CD4-positive, alpha-beta T cell treated with Interleukin-15 for 4 hours (primary cell): ENCODE results near the gene NCOA6.
A peak's percentile ranks its signal among the peaks of the same experiment; 100 is the strongest.

Experiments
- DNase-seq: peaks from one replicate; pipeline ENCODE4 v3.0.0-alpha.2; 2020; ENCODE audit warnings: low spot score

Gene NCOA6

DNA sequence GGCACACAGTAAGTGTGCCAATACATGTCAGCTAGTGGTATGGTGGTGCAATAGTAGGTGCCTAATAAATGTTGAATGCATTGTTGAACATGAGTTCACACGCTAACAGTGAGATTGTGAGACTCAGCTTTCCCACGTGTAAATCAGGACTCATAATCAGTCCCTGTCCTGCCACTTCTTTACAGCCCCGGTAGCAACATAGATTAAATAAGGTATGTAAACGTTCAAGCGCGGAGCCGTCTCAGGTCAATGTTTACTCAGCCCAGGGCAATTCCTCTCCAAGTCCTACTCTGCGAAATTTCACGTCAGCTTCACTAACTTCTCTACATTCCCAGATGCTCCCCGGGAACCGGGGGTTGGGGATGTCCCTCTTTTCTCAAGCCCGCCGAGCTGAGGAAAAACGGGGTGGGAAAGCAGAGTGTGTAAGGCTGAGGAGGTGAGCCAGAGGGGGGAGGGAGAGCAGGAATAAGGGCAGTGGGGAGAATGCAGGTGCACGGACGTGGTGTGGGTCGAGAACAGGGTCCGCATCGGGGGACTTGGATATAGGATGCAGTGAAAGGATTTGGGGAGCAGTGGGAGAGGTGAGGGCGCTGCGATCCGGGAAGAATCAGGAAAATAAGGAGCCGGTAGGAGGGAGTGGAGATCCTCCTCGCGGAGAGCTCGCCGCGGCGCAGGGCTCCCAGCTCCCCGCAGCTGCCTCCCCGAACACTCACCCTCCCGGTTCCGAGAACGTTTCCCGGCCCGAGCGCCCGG lies 121.9 kb downstream of the NCOA6 start:
- DNase-seq: no peak

DNA sequence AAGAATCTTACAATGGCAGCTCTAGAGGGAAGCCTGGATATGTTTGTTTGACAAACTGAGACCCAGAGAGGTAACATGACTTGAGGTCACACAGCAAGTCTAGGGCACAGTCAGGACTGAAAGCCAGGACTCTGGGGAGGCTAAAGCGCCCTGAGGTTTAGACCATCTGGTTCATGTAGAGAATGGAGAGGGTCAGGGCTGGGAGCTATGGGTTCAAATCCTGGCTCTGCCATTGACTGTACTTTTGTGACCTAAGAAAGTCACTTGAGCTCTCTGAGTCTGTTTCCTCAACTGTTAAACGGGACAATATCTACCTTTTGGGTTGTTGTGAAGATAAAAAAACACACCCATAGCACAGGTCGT lies 122.4 kb downstream of the NCOA6 start:
- DNase-seq: no peak

DNA sequence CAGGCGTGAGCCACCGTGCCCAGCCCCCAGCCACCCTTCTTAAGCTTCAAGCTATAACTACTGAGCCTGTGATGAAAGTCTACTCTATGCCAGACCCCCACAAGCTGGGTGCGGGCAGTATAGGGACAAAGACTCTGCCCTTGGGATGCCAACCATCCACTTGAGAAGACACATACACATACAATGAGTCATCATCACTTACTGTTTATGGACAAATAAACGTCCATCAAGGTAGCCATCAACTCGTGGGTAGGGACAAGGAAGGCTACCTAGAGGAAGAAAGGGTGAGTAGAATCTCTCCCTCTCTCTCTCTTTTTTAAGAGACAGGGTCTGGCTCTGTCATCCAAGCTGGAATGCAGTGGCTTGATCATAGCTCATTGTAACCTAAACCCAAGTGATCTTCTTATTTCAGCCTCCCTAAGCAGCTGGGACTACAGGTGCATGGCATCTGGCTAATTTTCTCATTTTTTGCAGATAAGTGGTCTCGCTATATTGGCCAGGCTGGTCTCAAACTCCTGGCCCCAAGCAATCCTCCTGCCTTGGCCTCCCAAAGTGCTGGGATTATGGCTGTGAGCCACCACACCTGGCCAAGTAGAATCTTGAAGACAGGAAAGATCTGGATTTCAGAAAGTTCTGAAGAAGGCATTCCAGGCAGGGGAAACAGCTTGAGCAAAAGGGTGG lies 123.9 kb downstream of the NCOA6 start:
- DNase-seq: no peak

DNA sequence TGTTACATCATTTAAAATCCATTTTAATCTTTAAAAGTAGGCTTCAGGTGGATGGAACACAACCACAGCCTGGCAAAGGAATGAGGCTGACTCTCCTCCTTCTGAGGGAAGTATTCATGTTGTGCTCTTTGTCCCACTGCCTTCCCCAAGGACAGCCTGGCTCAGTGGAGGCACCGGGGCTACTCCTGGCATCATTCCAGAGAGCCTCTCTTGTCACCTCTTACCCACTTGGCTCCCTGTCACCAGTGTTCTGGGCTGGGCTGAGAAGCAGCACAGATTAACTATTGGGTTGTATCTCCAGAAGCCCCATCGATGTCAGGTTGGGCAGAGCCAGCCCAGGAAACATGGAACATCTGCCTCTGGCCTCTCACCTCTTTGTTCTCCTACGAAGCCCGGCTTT lies 132.0 kb downstream of the NCOA6 start:
- DNase-seq: no peak

DNA sequence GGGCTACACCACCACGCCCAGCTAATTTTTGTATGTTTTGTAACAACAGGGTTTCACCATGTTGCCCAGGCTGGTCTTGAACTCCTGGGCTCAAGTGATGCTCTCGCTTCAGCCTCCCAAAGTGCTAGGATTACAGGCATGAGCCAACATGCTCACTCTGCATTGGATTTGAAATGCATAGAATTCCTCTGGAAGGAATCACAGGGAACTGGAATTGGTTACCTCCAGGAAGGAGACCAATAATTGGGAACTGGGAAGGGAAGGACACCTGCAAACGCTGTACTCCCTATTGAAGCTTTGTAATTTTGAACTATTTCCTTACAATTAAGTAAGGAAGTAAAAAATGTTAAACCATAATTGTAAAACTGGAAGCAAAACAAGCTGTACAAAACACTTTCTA lies 133.6 kb downstream of the NCOA6 start:
- no peak for DNase-seq

DNA sequence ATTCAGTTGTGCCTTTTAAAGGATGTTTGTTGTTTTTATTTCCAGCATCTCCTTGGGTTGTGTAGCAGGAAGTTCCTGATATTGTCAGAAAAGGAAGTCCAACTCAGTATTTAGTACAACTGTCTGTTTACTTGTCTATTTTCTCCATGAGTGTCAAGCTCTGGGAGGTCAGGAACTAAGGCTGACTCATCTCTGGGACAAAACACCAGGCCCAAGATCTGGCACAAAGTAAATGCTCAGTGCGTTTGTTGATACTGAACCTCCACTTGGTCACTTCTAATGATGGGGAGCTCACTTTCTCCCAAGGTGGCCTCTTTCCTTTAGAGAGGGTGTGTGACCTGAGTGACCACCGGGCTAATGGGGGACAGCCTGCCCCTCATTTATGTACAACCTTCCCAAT lies 136.0 kb downstream of the NCOA6 start:
- no peak for DNase-seq

DNA sequence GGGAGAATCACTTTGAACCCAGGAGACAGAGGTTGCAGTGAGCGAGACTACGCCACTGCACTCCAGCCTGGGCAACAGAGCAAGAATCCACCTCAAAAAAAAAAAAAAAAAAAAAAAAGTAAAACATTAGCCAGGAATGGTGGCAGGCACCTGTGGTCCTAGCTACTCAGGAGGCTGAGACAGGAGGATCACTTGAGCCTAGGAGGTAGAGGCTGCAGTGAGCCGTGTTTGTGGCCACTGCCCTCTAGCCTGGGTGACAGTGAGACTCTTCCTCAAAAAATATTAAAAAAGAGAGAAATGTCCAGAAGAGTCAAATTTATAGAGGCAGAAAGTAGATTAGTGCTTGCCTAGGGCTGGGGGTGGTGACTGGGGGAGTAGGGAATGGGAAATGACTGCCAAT lies 141.8 kb downstream of the NCOA6 start:
- DNase-seq: no peak

DNA sequence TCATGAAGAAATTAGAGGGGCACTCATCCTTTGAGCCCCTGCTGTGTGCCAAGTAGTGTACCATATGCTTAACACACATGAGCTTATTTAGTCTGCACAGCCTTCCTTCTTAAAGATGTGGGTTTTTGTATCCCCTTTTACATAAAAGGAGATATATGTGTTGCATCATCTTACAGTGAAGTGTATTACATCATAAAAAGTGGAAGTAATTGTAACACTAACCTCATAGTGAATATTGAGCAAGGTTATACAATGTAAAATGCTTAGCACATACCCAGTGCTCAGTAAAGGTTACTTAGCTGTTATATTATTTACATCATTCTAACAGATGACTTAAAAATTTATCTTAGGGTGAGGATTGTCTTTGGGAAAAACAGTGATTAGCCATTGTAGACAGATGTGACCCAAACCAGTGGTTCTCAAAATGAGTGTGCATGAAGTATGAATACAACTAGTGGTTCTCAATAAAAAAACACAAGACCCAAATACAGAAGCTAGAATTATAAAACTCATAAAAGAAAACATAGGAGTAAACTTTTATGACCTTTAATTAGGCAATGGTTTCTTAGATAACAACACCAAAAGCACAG lies 144.8 kb downstream of the NCOA6 start:
- DNase-seq: no peak

DNA sequence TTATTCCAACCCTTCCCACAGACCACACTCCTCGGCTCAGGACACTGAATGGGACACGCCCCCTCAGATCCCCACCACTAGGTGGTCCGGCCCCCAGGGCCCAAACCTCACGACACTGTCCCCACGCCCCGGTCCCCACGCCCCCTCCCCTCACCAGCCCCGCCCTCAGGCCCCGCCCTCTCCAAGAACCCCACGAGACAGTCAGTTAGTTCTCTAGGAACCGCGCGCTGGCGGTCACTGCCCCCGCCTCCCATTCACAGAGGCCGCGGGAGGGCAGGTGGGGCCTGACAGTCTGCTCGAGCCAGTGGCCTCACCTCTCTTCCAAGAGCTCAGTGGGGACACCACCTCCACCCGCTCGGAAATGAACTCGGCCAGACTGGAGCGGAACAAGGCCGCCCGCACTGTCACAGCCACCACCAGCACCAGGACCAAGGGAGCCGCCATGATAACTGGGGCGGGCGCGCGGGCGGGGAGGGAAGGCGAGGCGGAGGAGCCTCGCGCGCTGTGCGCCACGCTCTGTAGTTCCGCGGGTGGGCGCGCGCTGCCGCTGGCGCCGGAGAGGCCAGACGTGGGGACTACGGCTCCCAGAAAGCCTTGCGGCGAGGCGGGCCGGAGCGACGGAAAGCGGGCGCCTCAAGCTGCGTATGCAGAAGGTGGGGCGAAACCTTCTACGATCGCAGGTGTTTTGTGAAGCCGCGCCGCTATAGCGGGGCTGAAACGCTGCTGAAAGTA lies 148.6 kb downstream of the NCOA6 start, which contains the start of gene PIGU:
Gene PIGU, minus strand, starts transcription at position 451 of the 732 bp plus-strand sequence. Its CDS starts 7 bp downstream, at position 444.
- peak; percentile 94 for DNase-seq

DNA sequence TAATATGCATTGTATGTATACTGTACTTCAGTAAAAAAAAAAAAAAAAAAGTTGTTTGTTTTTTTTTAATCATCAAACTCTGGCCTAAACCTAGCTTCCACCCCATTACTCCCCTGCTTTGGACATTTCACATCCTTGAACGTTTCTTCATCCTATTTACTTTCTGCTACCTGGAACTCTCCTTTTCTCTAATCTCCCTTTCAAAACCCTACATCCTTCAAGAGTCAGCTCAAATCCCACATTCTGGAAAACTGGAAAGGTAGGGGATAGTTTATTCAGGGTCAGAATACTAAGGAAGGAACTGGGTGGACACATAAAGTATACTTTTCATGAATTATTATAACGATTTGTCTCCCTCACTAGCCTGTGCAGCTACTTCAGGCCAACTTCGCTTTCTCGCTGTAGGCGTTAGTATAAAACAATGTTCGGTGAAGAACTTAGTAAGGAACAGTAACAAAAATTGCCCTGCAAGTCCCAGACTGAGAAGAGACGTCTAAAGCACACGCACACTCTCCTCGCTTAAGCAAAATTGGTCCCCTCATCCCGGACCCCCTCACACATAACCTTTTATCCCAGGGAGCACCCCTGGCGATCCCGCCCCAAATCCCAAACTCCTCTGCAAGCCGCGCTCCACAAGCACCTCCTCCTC lies 149.3 kb downstream of the NCOA6 start:
- no peak for DNase-seq

DNA sequence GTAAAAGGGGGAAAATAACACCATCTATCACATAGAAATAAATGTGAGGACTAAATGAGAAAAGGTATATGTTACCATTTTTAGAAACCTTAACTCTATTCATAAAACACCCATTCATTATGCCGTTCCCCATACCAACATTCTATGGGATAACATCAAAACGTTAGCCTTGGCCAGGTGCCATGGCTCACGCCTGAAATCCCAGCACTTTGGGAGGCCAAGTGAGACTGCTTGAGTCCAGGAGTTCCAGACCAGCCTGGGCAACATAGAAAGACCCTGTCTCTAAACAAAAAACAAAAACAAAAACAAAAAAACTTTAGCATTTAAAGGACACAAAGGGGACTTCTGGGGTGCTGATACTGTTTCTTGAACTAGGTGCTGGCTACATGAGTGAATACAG lies 149.9 kb downstream of the NCOA6 start:
- no peak for DNase-seq

DNA sequence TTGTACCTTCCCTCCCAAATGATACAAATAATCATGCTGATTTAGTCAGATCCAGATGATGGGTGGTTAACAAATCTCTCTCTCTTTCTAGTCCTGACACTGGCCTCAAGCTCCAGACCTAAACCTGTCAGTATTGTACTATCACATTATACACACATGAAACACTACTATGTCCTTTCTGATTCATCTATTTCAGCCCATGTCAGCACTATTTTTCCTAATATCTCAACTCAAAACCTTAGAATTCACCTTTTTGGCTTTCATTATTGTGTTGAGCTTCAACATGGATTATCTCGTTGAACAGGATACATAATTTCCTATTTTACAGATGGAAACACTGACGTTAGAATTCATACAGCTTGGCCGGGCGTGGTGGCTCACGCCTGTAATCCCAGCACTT lies 152.0 kb downstream of the NCOA6 start:
- DNase-seq: no peak

DNA sequence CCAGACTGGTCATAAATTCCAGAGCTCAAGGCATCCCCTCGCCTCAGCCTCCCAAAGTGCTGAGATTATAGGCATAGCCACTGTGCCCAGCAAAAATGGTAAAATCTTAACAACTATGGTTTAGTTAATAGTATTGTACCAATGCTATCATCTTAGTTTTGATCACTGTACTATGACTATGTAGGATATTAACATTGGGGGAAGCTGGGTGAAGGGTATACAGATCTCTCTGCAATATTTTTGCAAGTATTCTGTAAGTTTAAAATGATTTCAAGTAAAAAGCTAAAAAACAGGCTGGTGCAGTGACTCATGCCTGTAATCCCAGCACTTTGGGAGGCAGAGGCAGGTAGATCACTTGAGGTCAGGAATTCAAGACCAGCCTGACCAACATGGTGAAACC lies 156.4 kb downstream of the NCOA6 start:
- no peak for DNase-seq
